CD4-positive, alpha-beta T cell (primary cell): ENCODE measurements around the gene CLSTN2. TPM values are rescaled to one million over a fixed set of nuclear protein-coding genes. Genes with fewer than 3 reads are reported as not detected.

Experiments
- ATAC-seq: fragments of 200-7000 bp; cut with Tn5 transposase; one replicate; pipeline ENCODE4 v1.10.0; 2022; ENCODE audit warnings: mild to moderate bottlenecking; ENCODE audit not compliant: poor library complexity
- CTCF ChIA-PET: fragments of 350-600 bp; sonication (Branson Sonifier 250); formaldehyde crosslinking; loops from one replicate; lab custom pipeline; 2021; ENCODE audit warnings: antibody characterized with exemption, inconsistent platforms; lab: Charles Lee
- POLR2A ChIA-PET: fragments of 350-600 bp; sonication (Branson Sonifier 250); formaldehyde crosslinking; loops from one replicate; lab custom pipeline; 2021; ENCODE audit warnings: antibody characterized with exemption, inconsistent platforms; lab: Charles Lee
- DNase-seq, 14 experiments: peaks; one replicate each; pipeline ENCODE4 v3.0.0-alpha.2; 2013 to 2020; ENCODE audit warnings: mixed read lengths in 2 of 14
- H3K27ac ChIP-seq, 2 donors: one replicate each; pipeline versions ENCODE4 v1.5.1 to v1.7.0; 2013; ENCODE audit warnings: low read length in 2 of 2, low read depth in 1 of 2, mild to moderate bottlenecking in 1 of 2
- H3K27me3 ChIP-seq, 2 experiments: 1 replicate in 1 of 2; 2 replicates in 1 of 2; pipeline versions ENCODE4 v1.6.1 to v1.7.0; 2013; ENCODE audit warnings: low read length in 2 of 2, control low read depth in 1 of 2, mild to moderate bottlenecking in 1 of 2, moderate library complexity in 1 of 2; ENCODE audit not compliant: insufficient read depth in 2 of 2, control insufficient read depth in 1 of 2
- H3K36me3 ChIP-seq: one replicate; pipeline ENCODE4 v1.6.1; 2013; ENCODE audit warnings: low read length, control low read depth; ENCODE audit not compliant: insufficient read depth
- H3K4me1 ChIP-seq: one replicate; pipeline ENCODE4 v1.6.1; 2013; ENCODE audit warnings: low read length, control low read depth; ENCODE audit not compliant: insufficient read depth
- H3K4me3 ChIP-seq: one replicate; pipeline ENCODE4 v1.5.1; 2013; ENCODE audit warnings: mild to moderate bottlenecking, low read length, moderate library complexity
- H3K9me3 ChIP-seq, 2 experiments: 1 replicate in 1 of 2; 2 replicates in 1 of 2; pipeline versions ENCODE4 v1.6.1 to v1.7.0; 2013; ENCODE audit warnings: low read length in 2 of 2, mild to moderate bottlenecking in 2 of 2, control low read depth in 1 of 2, moderate library complexity in 1 of 2; ENCODE audit not compliant: control insufficient read depth in 1 of 2, insufficient read depth in 1 of 2
- H3K27ac Mint-ChIP-seq: one replicate; pipeline ENCODE4 v1.8.0; 2020; ENCODE audit warnings: mixed read lengths
- H3K27me3 Mint-ChIP-seq: one replicate; pipeline ENCODE4 v1.8.0; 2021; ENCODE audit warnings: mixed read lengths
- H3K36me3 Mint-ChIP-seq: one replicate; pipeline ENCODE4 v1.8.0; 2021; ENCODE audit warnings: low read depth, mixed read lengths
- H3K4me1 Mint-ChIP-seq: one replicate; pipeline ENCODE4 v1.8.0; 2021; ENCODE audit warnings: low read depth, mixed read lengths
- H3K4me3 Mint-ChIP-seq: one replicate; pipeline ENCODE4 v1.8.0; 2020; ENCODE audit warnings: mild to moderate bottlenecking, mixed read lengths
- H3K9me3 Mint-ChIP-seq: one replicate; pipeline ENCODE4 v1.8.0; 2020; ENCODE audit warnings: mixed read lengths
- CTCF ChIP-seq: fragments of 200-600 bp; IDR thresholded peaks from one replicate; pipeline ENCODE4 v1.8.0; 2022; ENCODE audit warnings: antibody characterized with exemption, mild to moderate bottlenecking
- intact Hi-C, 2 experiments: fragments of 100-400 bp; cut with DNase I in 1 of 2; cut with micrococcal nuclease in 1 of 2; formaldehyde crosslinking; loops; one replicate each; pipeline versions ENCODE4 v1.15.1 to v1.9.0; 2023 to 2025; cut with DNase I, micrococcal nuclease
- polyA plus RNA-seq, 2 donors: library from polyadenylated mRNA; unstranded; fragments of 120-200 nt; gene quantifications; one replicate each; pipeline ENCODE4 v1.2.1, GENCODE V29; 2013
- total RNA-seq, 174 experiments: library from RNA in 2 of 174; stranded (reverse) in 2 of 174; gene quantifications; one replicate each; pipeline ENCODE4 v1.2.3 and lab custom pipeline; 2021 to 2026

Gene CLSTN2
- total RNA-seq (not detected), total RNA-seq (lab: John Stamatoyannopoulos, UW) (0 to 0.52 (median 0) reads per million in 172 experiments)
- not detected for polyA plus RNA-seq (2013, experiment 1 of 2)
- polyA plus RNA-seq (2013, experiment 2 of 2): 0.07 TPM

DNA sequence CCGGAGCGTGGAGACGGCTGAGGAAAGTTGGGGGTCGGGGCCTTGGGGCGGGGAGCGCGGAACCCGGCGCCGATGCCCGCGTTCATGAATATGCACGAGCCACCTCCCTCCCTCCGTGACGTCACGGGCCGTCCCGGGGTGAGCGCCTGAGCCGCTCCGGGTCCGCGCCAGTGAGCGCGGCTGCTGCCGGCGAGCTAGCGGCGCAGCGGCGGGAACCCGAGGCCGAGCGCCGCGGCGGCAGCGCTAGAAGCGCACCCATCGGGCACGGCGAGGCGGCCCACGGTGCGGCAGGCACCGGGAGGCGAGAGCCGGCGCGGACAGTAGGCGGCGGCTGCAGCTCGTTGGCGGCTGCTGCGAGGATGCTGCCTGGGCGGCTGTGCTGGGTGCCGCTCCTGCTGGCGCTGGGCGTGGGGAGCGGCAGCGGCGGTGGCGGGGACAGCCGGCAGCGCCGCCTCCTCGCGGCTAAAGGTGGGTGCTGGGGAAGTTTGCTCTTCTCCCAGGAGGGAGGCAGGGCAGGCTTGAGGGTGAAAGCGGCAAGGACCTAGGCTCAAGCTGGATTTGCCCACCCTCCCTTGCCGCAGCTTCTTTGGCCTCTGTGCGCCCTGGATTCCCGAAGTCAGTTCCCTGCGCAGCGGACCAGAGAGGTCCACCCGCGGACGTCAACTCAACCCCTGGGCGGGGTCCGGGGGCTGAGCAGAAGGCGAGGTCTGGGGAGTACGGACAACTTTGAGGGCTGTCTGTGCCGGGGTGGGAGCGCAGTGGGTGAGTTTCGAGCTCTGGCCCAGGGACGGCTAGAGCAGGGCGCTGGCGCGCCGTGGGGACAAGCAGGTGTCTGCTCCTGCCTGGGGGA is at the start of gene CLSTN2:
CLSTN2 (plus strand) TSS at position 170 of the 850 bp plus-strand sequence.
- no peaks in the 10 kb centered on the region for H3K36me3 Mint-ChIP-seq

DNA sequence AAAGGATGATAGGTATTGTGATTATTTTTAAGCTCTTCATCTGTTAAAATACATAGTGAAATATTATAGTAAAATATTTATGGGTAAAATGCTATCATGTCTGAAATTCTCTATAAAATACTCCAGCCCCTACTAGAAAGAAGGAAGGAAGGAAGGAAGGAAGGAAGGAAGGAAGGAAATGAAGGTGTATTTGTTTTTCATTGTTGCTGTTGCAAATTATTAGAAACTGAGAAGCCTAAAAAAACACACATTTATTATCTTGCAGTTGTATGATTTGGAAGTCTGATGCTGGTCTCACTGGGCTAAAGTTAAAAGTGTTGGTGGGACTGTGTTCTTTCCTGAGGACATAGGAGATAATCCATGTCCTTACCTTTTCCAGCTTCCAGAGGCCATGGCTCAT is 47.6 kb upstream of the CLSTN2 start:
- no peak for ATAC-seq
- TF ChIP-seq CTCF: no peak
- Histone ChIP-seq H3K36me3 (no peaks in the 10 kb centered on the region), H3K27ac (no peak overlapping the region), H3K4me3 (no peak overlapping the region), H3K9me3 (peaks cover 0 to 7% of the 10 kb centered on the region in 2 experiments), H3K27me3 (no peaks in the 10 kb centered on the region), H3K4me1 (no peaks in the 10 kb centered on the region)
- no peaks in the 10 kb centered on the region for H3K27me3 Mint-ChIP-seq
- intact Hi-C loops: no loop called here
- ChIA-PET POLR2A (no interaction called here), CTCF (no interaction called here)
- no peak for DNase-seq
- peaks cover 8% of the 10 kb centered on the region for H3K9me3 Mint-ChIP-seq
- no peaks in the 10 kb centered on the region for H3K4me1 Mint-ChIP-seq
- no peak overlapping the region for H3K27ac Mint-ChIP-seq
- H3K4me3 Mint-ChIP-seq: no peak overlapping the region
- no peaks in the 10 kb centered on the region for H3K36me3 Mint-ChIP-seq

More for the DNA sequence above, at the start of gene CLSTN2:
- Mint-ChIP-seq H3K27ac (no peak within 1 kb of the TSS), H3K4me3 (no peak within 1 kb of the TSS), H3K27me3 (peaks cover 72% of the 10 kb centered on the region), H3K9me3 (no peaks in the 10 kb centered on the region), H3K4me1 (peaks cover 4% of the 10 kb centered on the region)
- ChIA-PET CTCF (no interaction called here), POLR2A (no interaction called here)
- Histone ChIP-seq H3K9me3 (peaks cover 0 to 19% of the 10 kb centered on the region in 2 experiments), H3K27ac (no peak within 1 kb of the TSS), H3K27me3 (peaks cover 33 to 42% of the 10 kb centered on the region in 2 experiments), H3K36me3 (no peaks in the 10 kb centered on the region), H3K4me3 (no peak within 1 kb of the TSS), H3K4me1 (peaks cover 4% of the 10 kb centered on the region)
- no peak for TF ChIP-seq CTCF
- ATAC-seq: no peak
- DNase-seq: no peak
- intact Hi-C loops: no loop called here

GRCh38 chr3:139888561-139889140 is 46.3 kb upstream of the CLSTN2 start:
- POLR2A ChIA-PET: no interaction called here
- no peak for DNase-seq
- no peak overlapping the region for H3K4me3 ChIP-seq
- Mint-ChIP-seq H3K4me1 (no peaks in the 10 kb centered on the region), H3K27ac (no peak overlapping the region), H3K4me3 (no peak overlapping the region), H3K36me3 (no peaks in the 10 kb centered on the region), H3K27me3 (no peaks in the 10 kb centered on the region), H3K9me3 (peaks cover 6% of the 10 kb centered on the region)
- H3K27ac ChIP-seq: no peak overlapping the region
- TF ChIP-seq CTCF: no peak
- H3K9me3 ChIP-seq: no peaks in the 10 kb centered on the region
- H3K27me3 ChIP-seq: no peaks in the 10 kb centered on the region
- CTCF ChIA-PET: no interaction called here
- no peak for ATAC-seq
- no peaks in the 10 kb centered on the region for H3K36me3 ChIP-seq
- intact Hi-C loops: no loop called here
- no peaks in the 10 kb centered on the region for H3K4me1 ChIP-seq
